Measurements from ENCODE around the gene DNA2.

- no peak for TF ChIP-seq POLR2A (IDR thresholded peaks at IDR 0.05)
- TF ChIP-seq EP300 (IDR thresholded peaks at IDR 0.05; ENCODE audit: low read depth), result no peak
- TF ChIP-seq, protein P1, sequence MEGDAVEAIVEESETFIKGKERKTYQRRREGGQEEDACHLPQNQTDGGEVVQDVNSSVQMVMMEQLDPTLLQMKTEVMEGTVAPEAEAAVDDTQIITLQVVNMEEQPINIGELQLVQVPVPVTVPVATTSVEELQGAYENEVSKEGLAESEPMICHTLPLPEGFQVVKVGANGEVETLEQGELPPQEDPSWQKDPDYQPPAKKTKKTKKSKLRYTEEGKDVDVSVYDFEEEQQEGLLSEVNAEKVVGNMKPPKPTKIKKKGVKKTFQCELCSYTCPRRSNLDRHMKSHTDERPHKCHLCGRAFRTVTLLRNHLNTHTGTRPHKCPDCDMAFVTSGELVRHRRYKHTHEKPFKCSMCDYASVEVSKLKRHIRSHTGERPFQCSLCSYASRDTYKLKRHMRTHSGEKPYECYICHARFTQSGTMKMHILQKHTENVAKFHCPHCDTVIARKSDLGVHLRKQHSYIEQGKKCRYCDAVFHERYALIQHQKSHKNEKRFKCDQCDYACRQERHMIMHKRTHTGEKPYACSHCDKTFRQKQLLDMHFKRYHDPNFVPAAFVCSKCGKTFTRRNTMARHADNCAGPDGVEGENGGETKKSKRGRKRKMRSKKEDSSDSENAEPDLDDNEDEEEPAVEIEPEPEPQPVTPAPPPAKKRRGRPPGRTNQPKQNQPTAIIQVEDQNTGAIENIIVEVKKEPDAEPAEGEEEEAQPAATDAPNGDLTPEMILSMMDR (IDR thresholded peaks at IDR 0.05), result no peak
- no peak for TF ChIP-seq POLR2AphosphoS5 (IDR thresholded peaks at IDR 0.05)
These were observed 36.3 kb upstream of the DNA2 start for GRCh38 chr10:68508090-68508489.

All from transverse colon (tissue), 4 donors.